GM12892 (cell line): ENCODE data around the gene POU6F2.

Source experiments
- POLR2A ChIP-seq: IDR thresholded peaks from 2 replicates; pipeline ENCODE4 v1.6.1; 2011; ENCODE audit warnings: low read depth, low read length, control low read depth
- POLR2AphosphoS5 ChIP-seq: IDR thresholded peaks from 2 replicates; pipeline ENCODE4 v1.6.1; 2011; ENCODE audit warnings: low read depth, low read length, control low read depth

- TF ChIP-seq POLR2A (no peak), POLR2AphosphoS5 (no peak)
These were observed 430.0 kb downstream of the POU6F2 start for GRCh38 chr7:39407723-39408122.
